CD14-positive monocyte (primary cell): ENCODE measurements around the gene MLXIP. TPM values are rescaled to one million over a fixed set of nuclear protein-coding genes. Genes with fewer than 3 reads are reported as not detected.

Experiments
- DNase-seq, 3 donors: peaks; one replicate each; pipeline ENCODE4 v3.0.0-alpha.2; 2011 to 2022
- H2AFZ ChIP-seq: 2 replicates; pipeline ENCODE4 v1.6.0; 2012; ENCODE audit warnings: mild to moderate bottlenecking, low read depth, low read length, inconsistent platforms; ENCODE audit not compliant: insufficient read depth, poor library complexity, severe bottlenecking
- H3K27ac ChIP-seq, 2 donors: 1 replicate in 1 of 2; 2 replicates in 1 of 2; pipeline ENCODE4 v1.5.1; 2012 to 2013; ENCODE audit warnings: low read length in 2 of 2, control low read depth in 1 of 2, inconsistent platforms in 1 of 2, low read depth in 1 of 2, mild to moderate bottlenecking in 1 of 2
- H3K27me3 ChIP-seq, 2 donors: one replicate each; pipeline versions ENCODE4 v1.6.0 to v1.6.1; 2011 to 2013; ENCODE audit warnings: low read length in 2 of 2; ENCODE audit not compliant: control insufficient read depth in 2 of 2, insufficient read depth in 2 of 2
- H3K36me3 ChIP-seq, 2 donors: replicated peaks in 1 of 2; 1 replicate in 1 of 2; 2 replicates in 1 of 2; pipeline versions ENCODE4 v1.5.1 to v1.6.1; 2012 to 2013; ENCODE audit warnings: low read length in 2 of 2, control low read depth in 1 of 2, inconsistent platforms in 1 of 2, mild to moderate bottlenecking in 1 of 2; ENCODE audit not compliant: insufficient read depth in 2 of 2, control insufficient read depth in 1 of 2
- H3K4me1 ChIP-seq, 2 donors: 1 replicate in 1 of 2; 2 replicates in 1 of 2; pipeline versions ENCODE4 v1.5.1 to v1.6.1; 2012 to 2013; ENCODE audit warnings: low read length in 2 of 2, control low read depth in 1 of 2, inconsistent platforms in 1 of 2, mild to moderate bottlenecking in 1 of 2, moderate library complexity in 1 of 2; ENCODE audit not compliant: insufficient read depth in 2 of 2, control insufficient read depth in 1 of 2
- H3K4me2 ChIP-seq: replicated peaks from 2 replicates; pipeline ENCODE3; 2012; ENCODE audit warnings: low read length, moderate library complexity, mild to moderate bottlenecking; ENCODE audit not compliant: poor library complexity, severe bottlenecking; ENCODE audit errors: extremely low read depth
- H3K4me3 ChIP-seq, 3 experiments: fragments of 200-600 bp in 1 of 3; sonication (generic) in 1 of 3; replicated peaks in 1 of 3; 1 replicate in 2 of 3; 2 replicates in 1 of 3; pipeline ENCODE4 v1.5.1; 2011 to 2013; ENCODE audit warnings: low read length in 3 of 3, mild to moderate bottlenecking in 3 of 3, control low read depth in 2 of 3, low read depth in 2 of 3, inconsistent platforms in 1 of 3, moderate library complexity in 1 of 3
- H3K79me2 ChIP-seq: 2 replicates; pipeline ENCODE4 v1.6.0; 2012; ENCODE audit warnings: mild to moderate bottlenecking, control low read depth, inconsistent platforms, low read length, moderate library complexity; ENCODE audit not compliant: insufficient read depth
- H3K9ac ChIP-seq: 2 replicates; pipeline ENCODE4 v1.6.0; 2017; ENCODE audit warnings: low read length, mild to moderate bottlenecking; ENCODE audit not compliant: insufficient read depth, poor library complexity, severe bottlenecking
- H3K9me3 ChIP-seq, 2 donors: replicated peaks in 1 of 2; 1 replicate in 1 of 2; 2 replicates in 1 of 2; pipeline versions ENCODE4 v1.5.1 to v1.6.1; 2012 to 2013; ENCODE audit warnings: low read length in 2 of 2, control low read depth in 1 of 2; ENCODE audit not compliant: control insufficient read depth in 1 of 2, insufficient read depth in 1 of 2
- H4K20me1 ChIP-seq: 2 replicates; pipeline ENCODE4 v1.6.0; 2012; ENCODE audit warnings: mild to moderate bottlenecking, low read length, control low read depth, moderate library complexity; ENCODE audit not compliant: insufficient read depth
- H3K27ac Mint-ChIP-seq, 7 donors: one replicate each; pipeline ENCODE4 v1.8.0; 2020; ENCODE audit warnings: mild to moderate bottlenecking in 7 of 7, mixed read lengths in 7 of 7, moderate library complexity in 6 of 7, inconsistent platforms in 2 of 7
- H3K27me3 Mint-ChIP-seq, 3 donors: one replicate each; pipeline ENCODE4 v1.8.0; 2021 to 2022; ENCODE audit warnings: low read depth in 3 of 3, mild to moderate bottlenecking in 3 of 3, mixed read lengths in 3 of 3, moderate library complexity in 3 of 3, inconsistent platforms in 1 of 3
- H3K36me3 Mint-ChIP-seq, 2 donors: one replicate each; pipeline ENCODE4 v1.8.0; 2020; ENCODE audit warnings: mixed read lengths in 2 of 2, inconsistent platforms in 1 of 2, mild to moderate bottlenecking in 1 of 2
- H3K4me1 Mint-ChIP-seq: one replicate; pipeline ENCODE4 v1.8.0; 2020; ENCODE audit warnings: mild to moderate bottlenecking, mixed read lengths
- H3K4me3 Mint-ChIP-seq, 2 donors: one replicate each; pipeline ENCODE4 v1.8.0; 2020; ENCODE audit warnings: mild to moderate bottlenecking in 2 of 2, mixed read lengths in 2 of 2, moderate library complexity in 1 of 2
- H3K9me3 Mint-ChIP-seq, 7 donors: one replicate each; pipeline ENCODE4 v1.8.0; 2020 to 2022; ENCODE audit warnings: mixed read lengths in 7 of 7, mild to moderate bottlenecking in 6 of 7, moderate library complexity in 6 of 7, inconsistent platforms in 2 of 7
- CTCF ChIP-seq: fragments of 200-600 bp; IDR thresholded peaks from one replicate; pipeline ENCODE4 v1.8.0; 2022; ENCODE audit warnings: antibody characterized with exemption, mild to moderate bottlenecking
- WGBS: methylation state at CpG from one replicate; pipeline ENCODE4 v1.1.5; 2013; ENCODE audit warnings: missing lambda C conversion rate; ENCODE audit not compliant: insufficient coverage; 5-methylcytosine and 5-hydroxymethylcytosine counted together
- intact Hi-C, 2 donors: fragments of 100-400 bp; cut with micrococcal nuclease; formaldehyde crosslinking; loops; one replicate each; pipeline versions ENCODE4 v1.15.0 to v1.15.1; 2023
- polyA plus RNA-seq, 3 donors: library from polyadenylated mRNA; depleted of rRNA in 1 of 3; unstranded in 2 of 3; stranded (reverse) in 1 of 3; fragments of 300-500 nt in 2 of 3; fragments of >200 nt in 1 of 3; fragmentation: Illumina TruSeq in 2 of 3; gene quantifications; 1 replicate in 2 of 3; 2 replicates in 1 of 3; pipeline ENCODE4 v1.2.3, GENCODE V29; 2012 to 2021

MLXIP gene
- polyA plus RNA-seq, 3 donors = 4.5 to 44.8 (median 4.6) TPM

GRCh38 chr12:122135437-122136031 lies 57.0 kb downstream of the MLXIP start:
- H3K4me2 ChIP-seq = no peak overlapping the region
- Mint-ChIP-seq H3K27ac (peak overlapping the region in 1 of 7 donors; percentile 47), H3K36me3 (peaks cover 71 to 98% of the 10 kb centered on the region in 2 donors), H3K4me3 (no peak overlapping the region), H3K4me1 (no peaks in the 10 kb centered on the region), H3K27me3 (no peaks in the 10 kb centered on the region), H3K9me3 (peaks cover 0 to 1% (median 0%) of the 10 kb centered on the region in 7 donors)
- peaks cover 18% of the 10 kb centered on the region for H4K20me1 ChIP-seq
- peaks cover 84 to 96% of the 10 kb centered on the region in 2 donors for H3K36me3 ChIP-seq
- no peak for TF ChIP-seq CTCF
- no peak overlapping the region for H2AFZ ChIP-seq
- H3K4me1 ChIP-seq = no peaks in the 10 kb centered on the region
- intact Hi-C loops = no loop called here
- H3K9me3 ChIP-seq = no peaks in the 10 kb centered on the region
- DNase-seq = no peak
- 99% methylated on average over 18 of the region's 18 CpGs for WGBS
- no peak overlapping the region for H3K4me3 ChIP-seq
- no peaks in the 10 kb centered on the region for H3K79me2 ChIP-seq
- H3K27ac ChIP-seq = peak overlapping the region in 1 of 2 donors; percentile 32
- H3K27me3 ChIP-seq = no peaks in the 10 kb centered on the region
- H3K9ac ChIP-seq = no peak overlapping the region

GRCh38 chr12:122137229-122137628 lies 58.7 kb downstream of the MLXIP start:
- Histone ChIP-seq H3K27ac (no peak overlapping the region), H3K4me2 (no peak overlapping the region), H3K27me3 (no peaks in the 10 kb centered on the region), H3K9ac (no peak overlapping the region), H3K9me3 (no peaks in the 10 kb centered on the region), H3K79me2 (no peaks in the 10 kb centered on the region), H4K20me1 (peaks cover 17% of the 10 kb centered on the region), H3K4me3 (no peak overlapping the region), H3K4me1 (no peaks in the 10 kb centered on the region), H2AFZ (no peak overlapping the region), H3K36me3 (peaks cover 87 to 96% of the 10 kb centered on the region in 2 donors)
- H3K36me3 Mint-ChIP-seq = peaks cover 69 to 98% of the 10 kb centered on the region in 2 donors
- H3K27ac Mint-ChIP-seq = peak overlapping the region in 1 of 7 donors; percentile 37
- H3K4me1 Mint-ChIP-seq = no peaks in the 10 kb centered on the region
- intact Hi-C loops = no loop called here
- no peaks in the 10 kb centered on the region for H3K27me3 Mint-ChIP-seq
- no peak for TF ChIP-seq CTCF
- H3K4me3 Mint-ChIP-seq = no peak overlapping the region
- peaks cover 0 to 1% (median 0%) of the 10 kb centered on the region in 7 donors for H3K9me3 Mint-ChIP-seq
- no peak for DNase-seq
- WGBS = 98% methylated on average over 9 of the region's 10 CpGs
